Activated T-cell treated with anti-CD3 and anti-CD28 coated beads, Interleukin-2, amount 50 U/mL, for 72 hours (primary cell): ENCODE data around the gene TMEM14A. TPM values are rescaled to one million over a fixed set of nuclear protein-coding genes. Genes with fewer than 3 reads are reported as not detected.

Experiments
- ATAC-seq, 2 donors: fragments of 150-1000 bp; cut with Tn5 transposase; replicated peaks in 1 of 2; 2 replicates each; pipeline ENCODE4 v1.10.0; 2021; ENCODE audit warnings: moderate library complexity in 2 of 2, mild to moderate bottlenecking in 1 of 2
- DNase-seq, 2 donors: peaks; one replicate each; pipeline ENCODE4 v3.0.0; 2021 to 2022; ENCODE audit warnings: mixed read lengths in 1 of 2
- H3K27ac Mint-ChIP-seq: one replicate; pipeline ENCODE4 v1.8.0; 2022; ENCODE audit warnings: mild to moderate bottlenecking, moderate library complexity, mixed read lengths
- H3K27me3 Mint-ChIP-seq: one replicate; pipeline ENCODE4 v1.8.0; 2022; ENCODE audit warnings: low read depth, mixed read lengths
- H3K36me3 Mint-ChIP-seq, 2 donors: one replicate each; pipeline ENCODE4 v1.8.0; 2022; ENCODE audit warnings: mixed read lengths in 2 of 2, mild to moderate bottlenecking in 1 of 2; ENCODE audit not compliant: insufficient read depth in 2 of 2
- H3K4me1 Mint-ChIP-seq: one replicate; pipeline ENCODE4 v1.8.0; 2022; ENCODE audit warnings: low read depth, mixed read lengths
- H3K4me3 Mint-ChIP-seq, 2 donors: one replicate each; pipeline ENCODE4 v1.8.0; 2022; ENCODE audit warnings: mild to moderate bottlenecking in 2 of 2, mixed read lengths in 2 of 2, moderate library complexity in 2 of 2
- H3K9me3 Mint-ChIP-seq, 2 donors: one replicate each; pipeline ENCODE4 v1.8.0; 2022; ENCODE audit warnings: mixed read lengths in 2 of 2
- total RNA-seq, 2 donors: library from RNA; stranded (reverse); gene quantifications; one replicate each; pipeline ENCODE4 v1.2.3, GENCODE V29; 2022

Gene TMEM14A
- total RNA-seq, 2 donors from 2014 or later, result 9.3 to 9.8 TPM

GRCh38 chr6:52734072-52734471, 63.2 kb downstream of the TMEM14A start:
- H3K27me3 Mint-ChIP-seq, result no peaks in the 10 kb centered on the region
- ATAC-seq (no peak), DNase-seq (no peak)
- no peaks in the 10 kb centered on the region for H3K9me3 Mint-ChIP-seq
- H3K36me3 Mint-ChIP-seq, result no peaks in the 10 kb centered on the region
- no peaks in the 10 kb centered on the region for H3K4me1 Mint-ChIP-seq
- no peak overlapping the region for H3K27ac Mint-ChIP-seq
- H3K4me3 Mint-ChIP-seq, result no peak overlapping the region

- H3K4me1 Mint-ChIP-seq, result no peaks in the 10 kb centered on the region
- ATAC-seq, result no peak
- no peak overlapping the region for H3K4me3 Mint-ChIP-seq
- peaks cover 0 to 1% of the 10 kb centered on the region in 2 donors for H3K9me3 Mint-ChIP-seq
- H3K36me3 Mint-ChIP-seq, result peaks cover 0 to 1% of the 10 kb centered on the region in 2 donors
- no peak for DNase-seq
- no peak overlapping the region for H3K27ac Mint-ChIP-seq
- H3K27me3 Mint-ChIP-seq, result no peaks in the 10 kb centered on the region
Measured at GRCh38 chr6:52735071-52735470, 64.2 kb downstream of the TMEM14A start.

GRCh38 chr6:52736145-52736544, 65.2 kb downstream of the TMEM14A start:
- Mint-ChIP-seq H3K27me3 (no peaks in the 10 kb centered on the region), H3K4me1 (no peaks in the 10 kb centered on the region), H3K4me3 (no peak overlapping the region), H3K36me3 (peaks cover 0 to 1% of the 10 kb centered on the region in 2 donors), H3K9me3 (peaks cover 1% of the 10 kb centered on the region in 2 donors), H3K27ac (no peak overlapping the region)
- ATAC-seq, result no peak
- no peak for DNase-seq

Other genes starting within 250 kb of the TMEM14A start
- 1 to 10 TPM; 4.9 to 5.2 TPM for gene TRAM2, start 94.1 kb upstream of the TMEM14A start, total RNA-seq
- gene GSTA2, start 92.4 kb downstream of the TMEM14A start, total RNA-seq, result not detected
- gene GSTA1, start 132.7 kb downstream of the TMEM14A start, total RNA-seq, result not detected
- not detected for gene GSTA5, start 169.7 kb downstream of the TMEM14A start, total RNA-seq
- not detected for gene GSTA3, start 238.6 kb downstream of the TMEM14A start, total RNA-seq